Renal pelvis (tissue), 4 donors: ENCODE data around the gene TMC1. TPM values are rescaled to one million over a fixed set of nuclear protein-coding genes. Genes with fewer than 3 reads are reported as not detected.

ENCODE experiments used
- DNase-seq: peaks from one replicate; pipeline ENCODE4 v3.0.0-alpha.2; 2013
- polyA plus RNA-seq, 3 donors: library from polyadenylated mRNA; unstranded; fragments of 120-200 nt; gene quantifications; one replicate each; pipeline ENCODE4 v1.2.1, GENCODE V29; 2013; ENCODE audit not compliant: insufficient read length in 3 of 3

TMC1 gene
- polyA plus RNA-seq, 3 donors, result 0.99 to 1.3 (median 1.2) TPM

DNA sequence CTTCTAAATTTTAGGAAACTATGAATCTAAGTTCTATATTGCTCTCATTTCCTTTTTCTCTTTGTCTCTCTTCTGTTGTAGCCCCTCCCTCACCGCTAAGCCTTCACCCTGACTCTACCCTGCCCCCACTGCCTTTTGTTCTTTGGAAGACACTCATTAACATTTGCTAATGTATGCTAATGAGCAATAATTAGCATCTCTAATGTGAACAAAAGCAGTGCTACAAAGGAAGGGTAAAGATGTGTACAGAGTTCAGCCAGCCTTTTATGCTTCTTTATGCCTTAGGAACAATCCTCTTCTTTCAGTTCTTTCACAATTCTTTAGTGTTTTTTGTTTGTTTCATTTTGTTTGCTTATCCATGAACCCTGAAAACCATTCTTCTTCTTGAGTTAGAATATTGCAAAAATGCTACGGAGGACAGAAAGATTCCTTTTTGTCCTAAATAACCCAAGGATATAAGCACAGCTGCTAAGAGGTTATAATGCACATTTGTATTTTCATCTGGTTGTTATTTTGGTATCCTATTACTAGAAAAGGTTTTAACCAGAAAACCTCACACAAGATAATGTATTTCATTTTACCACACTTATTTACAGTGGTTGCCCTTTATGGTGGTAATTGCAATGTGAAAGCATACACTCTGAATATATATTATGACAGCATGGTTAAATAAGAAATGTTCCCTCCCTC, 159.3 kb downstream of the TMC1 start:
- no peak for DNase-seq

GRCh38 chr9:72681283-72681630, 159.8 kb downstream of the TMC1 start:
- DNase-seq, result no peak

- no peak for DNase-seq
These were observed 163.2 kb downstream of the TMC1 start for GRCh38 chr9:72684615-72685014.

DNA sequence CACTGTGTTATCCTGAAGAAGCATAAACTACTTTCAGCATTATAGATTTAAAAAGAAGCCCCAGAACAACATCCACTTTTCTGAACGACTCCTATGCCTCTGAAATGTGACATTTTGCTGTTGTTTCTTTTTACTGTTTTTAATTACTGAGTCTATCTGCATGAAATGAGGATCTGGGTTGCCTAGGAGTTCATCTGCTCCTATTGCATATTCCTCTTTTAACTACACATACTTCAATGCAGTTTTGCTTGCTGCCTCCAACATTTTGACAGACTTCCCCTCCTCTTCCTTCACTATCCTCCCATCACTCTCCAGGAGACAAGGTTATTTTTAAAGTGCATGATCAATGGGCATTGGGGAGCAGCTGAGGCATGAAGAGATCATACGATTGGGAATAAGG, 164.5 kb downstream of the TMC1 start:
- DNase-seq, result no peak

- no peak for DNase-seq
These were observed 165.9 kb downstream of the TMC1 start for GRCh38 chr9:72687331-72687730.

DNA sequence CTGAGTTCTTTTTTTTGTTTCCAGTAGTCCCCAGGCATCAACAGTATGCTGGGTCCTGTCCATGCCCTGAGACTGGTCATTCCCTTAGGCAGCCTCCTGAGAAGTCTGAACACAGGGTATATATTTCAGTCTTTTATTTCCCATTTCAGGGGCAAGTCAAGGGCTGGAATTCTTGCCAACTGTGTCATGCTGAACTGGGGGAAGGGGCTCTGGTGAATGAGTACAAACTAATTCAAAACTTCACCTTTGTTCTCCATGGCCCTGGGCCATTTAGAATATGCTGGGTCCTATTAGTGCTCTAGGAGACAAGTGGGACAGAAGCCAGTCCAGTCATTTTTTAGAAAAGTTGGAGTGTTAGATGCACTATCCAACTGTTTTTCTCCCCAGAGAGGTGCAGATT, 170.3 kb downstream of the TMC1 start:
- no peak for DNase-seq

DNA sequence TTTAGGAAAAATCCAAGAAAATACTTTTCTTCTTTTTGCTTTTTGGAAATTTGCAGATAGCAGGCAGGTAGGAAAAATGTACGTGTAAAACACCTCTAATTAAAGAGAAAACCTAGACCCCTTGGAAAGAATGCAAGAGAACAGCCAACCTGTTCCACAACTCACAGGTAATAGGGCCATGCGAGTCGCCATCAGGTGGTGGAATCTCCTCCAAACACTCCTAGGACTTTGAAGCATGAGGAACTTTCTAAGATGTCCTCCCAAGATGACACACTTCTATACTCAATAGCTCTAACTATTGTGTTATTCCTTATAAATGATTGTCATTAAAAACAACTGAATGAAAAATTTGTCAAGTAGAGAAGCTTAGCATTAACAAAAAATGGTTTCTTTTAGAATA, 174.0 kb downstream of the TMC1 start:
- DNase-seq, result no peak

- no peak for DNase-seq
These were observed 175.1 kb downstream of the TMC1 start for GRCh38 chr9:72696511-72696910.

- no peak for DNase-seq
These were observed 180.1 kb downstream of the TMC1 start for GRCh38 chr9:72701510-72701909.

- DNase-seq, result no peak
These were observed 182.2 kb downstream of the TMC1 start for GRCh38 chr9:72703574-72703973.

DNA sequence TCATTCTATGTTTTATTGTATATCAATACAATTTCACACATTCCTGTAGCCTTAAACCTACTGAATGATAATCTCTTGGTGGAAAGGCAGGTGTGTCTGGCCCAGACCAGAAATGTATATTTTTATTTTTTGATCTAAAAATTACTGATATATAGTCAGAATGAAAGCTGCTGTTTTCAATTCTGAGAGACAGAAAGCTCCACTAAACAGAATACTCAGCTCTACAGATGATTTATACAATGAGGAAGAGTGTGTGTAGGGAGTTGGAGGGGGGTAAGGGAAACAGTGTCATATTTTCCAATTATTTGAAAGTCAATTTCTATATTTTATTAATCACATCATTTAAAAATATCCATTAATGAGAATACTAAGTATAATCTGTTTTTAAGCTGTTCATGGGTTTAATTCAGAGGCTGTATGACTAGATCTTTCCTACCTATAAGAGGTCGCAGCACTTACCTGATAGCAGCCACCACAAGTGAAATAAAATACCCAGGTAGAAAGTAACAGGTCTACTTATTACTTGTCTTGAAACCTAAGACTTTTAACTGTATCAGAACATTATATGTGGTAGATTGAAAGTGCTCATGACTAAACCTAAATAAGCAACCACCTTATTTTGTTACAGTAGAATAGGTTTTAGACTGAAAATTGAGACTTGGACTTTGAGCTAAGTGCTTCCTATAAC, 183.4 kb downstream of the TMC1 start:
- no peak for DNase-seq

DNA sequence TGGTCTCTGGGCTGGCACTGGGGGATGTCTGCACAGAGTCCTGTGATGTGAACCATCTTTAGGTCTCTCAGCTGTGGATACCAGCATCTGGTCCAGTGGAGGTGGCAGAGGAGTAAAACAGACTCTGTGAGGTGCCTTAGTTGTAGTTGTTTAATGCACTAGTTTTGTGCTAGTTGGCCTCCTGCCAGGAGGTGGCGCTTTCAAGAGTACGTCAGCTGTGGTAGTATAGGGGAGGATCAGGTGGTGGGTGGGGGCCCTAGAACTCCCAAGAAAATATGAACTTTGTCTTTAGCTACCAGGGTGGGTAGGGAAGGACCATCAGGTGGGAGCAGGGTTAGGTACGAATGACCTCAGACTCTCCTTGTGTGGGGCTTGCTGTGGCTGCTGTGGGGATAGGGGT, 197.1 kb downstream of the TMC1 start:
- DNase-seq, result no peak

DNA sequence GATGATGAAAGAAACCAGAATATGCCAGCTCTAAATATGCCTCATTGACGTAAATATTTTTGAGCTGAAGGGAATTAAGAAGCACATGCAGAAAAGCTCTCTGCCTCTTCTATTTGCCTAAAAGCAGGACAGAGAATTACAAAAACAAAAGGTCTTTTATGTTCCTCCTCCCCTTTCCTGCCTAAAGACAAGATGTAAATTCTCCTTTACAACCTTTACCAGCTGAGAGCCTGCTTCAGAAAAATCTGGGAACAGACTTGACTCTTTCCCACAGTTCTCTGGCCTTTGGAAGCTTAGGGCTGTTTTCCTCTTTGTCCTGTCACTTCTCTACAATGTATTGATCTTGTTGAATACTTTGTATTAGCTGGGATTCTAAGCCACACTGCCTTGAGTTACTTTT, 199.7 kb downstream of the TMC1 start:
- DNase-seq, result peak; percentile 1

- DNase-seq, result no peak
These were observed 205.5 kb downstream of the TMC1 start for GRCh38 chr9:72726947-72727346.

DNA sequence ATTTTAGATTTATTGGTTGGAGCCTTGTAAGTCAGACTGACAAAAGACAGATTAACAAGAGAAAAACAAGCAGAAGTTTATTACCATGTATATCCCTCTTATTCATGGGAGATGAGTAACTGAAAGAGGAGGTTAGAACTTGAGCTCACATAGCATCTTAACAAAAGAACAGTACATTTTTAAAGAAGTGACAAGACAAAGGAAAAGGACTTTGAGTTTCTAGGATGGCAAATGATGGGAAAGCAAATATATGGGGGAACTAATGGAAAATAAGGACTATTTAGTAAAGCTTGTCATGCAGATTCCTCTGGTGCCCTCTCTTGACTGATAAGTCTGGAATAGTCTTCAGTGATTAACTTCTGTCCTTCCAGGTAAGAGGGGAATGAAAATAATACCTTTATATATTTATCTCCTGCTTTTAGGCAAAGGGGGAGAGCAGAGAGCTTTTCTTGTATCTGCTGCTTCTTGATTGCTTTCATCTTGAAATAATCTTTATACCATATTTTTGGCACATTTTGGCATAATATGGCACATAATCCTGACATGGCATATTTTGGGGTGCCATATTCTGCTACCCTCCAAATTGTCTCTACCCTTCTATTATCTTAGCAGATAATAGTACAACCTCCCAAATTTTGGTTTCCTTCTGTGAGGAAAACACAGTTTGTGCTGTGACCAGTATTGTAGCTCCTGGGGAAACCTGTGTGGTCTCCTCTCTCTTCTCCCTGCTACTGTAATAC, 206.8 kb downstream of the TMC1 start:
- no peak for DNase-seq

DNA sequence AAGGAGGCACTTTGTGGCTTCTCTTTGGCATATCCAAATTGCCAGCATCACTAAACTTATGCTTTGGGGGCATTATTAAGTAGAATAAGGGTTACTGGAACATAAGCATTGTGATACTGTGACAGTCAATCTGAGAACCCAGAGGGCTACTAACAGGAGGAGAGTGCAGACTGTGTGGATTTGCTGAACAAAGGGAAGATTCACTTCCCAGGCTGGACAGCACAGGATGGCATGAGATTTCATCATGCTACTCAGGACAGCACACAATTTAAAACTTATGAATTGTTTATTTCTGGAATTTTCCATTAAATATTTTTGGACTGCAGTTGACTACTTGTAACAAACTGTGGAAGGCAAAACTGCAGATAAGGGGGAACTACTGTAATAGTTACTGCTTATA, 212.5 kb downstream of the TMC1 start:
- DNase-seq, result no peak

- DNase-seq, result no peak
These were observed 213.2 kb downstream of the TMC1 start for GRCh38 chr9:72734631-72735030.

GRCh38 chr9:72743836-72744235, 222.4 kb downstream of the TMC1 start:
- DNase-seq, result no peak

DNA sequence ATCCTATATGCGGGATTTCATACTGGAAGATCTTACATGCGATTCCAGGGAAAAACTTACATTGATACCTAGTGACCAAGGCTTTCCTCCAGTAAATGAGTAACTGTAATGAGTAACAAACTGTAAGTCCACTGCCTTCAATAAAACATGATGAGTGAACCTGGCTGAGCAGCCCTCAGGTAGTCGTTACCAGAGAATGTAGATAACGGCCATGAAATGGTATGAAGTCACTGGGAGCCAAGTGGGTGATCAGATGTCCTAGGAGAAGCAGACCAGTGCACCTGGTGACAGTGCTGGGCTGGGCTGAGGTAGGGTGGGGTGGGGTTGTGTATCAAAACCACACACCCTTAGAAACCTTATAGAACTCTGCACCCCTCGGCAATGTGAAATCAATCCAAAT, 227.9 kb downstream of the TMC1 start:
- no peak for DNase-seq

- DNase-seq, result no peak
These were observed 230.1 kb downstream of the TMC1 start for GRCh38 chr9:72751541-72751940.

- peak; percentile 2 for DNase-seq
These were observed 232.0 kb downstream of the TMC1 start for GRCh38 chr9:72753266-72753893.

DNA sequence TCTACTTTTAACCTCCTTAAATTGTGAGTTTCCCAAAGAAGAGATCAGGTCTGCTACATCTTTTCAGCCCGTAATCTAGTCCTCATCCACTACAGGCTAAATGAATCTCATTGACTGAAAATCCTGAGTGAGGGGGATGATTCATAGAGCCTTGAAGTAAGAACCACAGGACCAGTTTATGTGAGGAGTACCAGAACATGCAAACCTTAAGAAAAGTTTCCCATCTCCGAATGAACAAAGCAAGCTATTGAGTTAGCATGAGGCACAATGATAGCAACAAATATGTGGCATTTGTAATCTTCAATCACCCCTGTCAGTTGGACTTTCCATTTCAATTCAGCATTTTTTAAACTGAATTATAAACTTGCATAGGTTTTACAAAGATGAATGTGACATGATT, 234.4 kb downstream of the TMC1 start:
- no peak for DNase-seq

GRCh38 chr9:72758944-72759343, 237.5 kb downstream of the TMC1 start:
- no peak for DNase-seq
